ENCODE data around the gene SLC1A3. TPM values are rescaled to one million over a fixed set of nuclear protein-coding genes. Genes with fewer than 3 reads are reported as not detected.

The SLC1A3 gene
- polyA plus RNA-seq, 3 donors, result 1.3 to 3.2 (median 1.9) TPM

DNA sequence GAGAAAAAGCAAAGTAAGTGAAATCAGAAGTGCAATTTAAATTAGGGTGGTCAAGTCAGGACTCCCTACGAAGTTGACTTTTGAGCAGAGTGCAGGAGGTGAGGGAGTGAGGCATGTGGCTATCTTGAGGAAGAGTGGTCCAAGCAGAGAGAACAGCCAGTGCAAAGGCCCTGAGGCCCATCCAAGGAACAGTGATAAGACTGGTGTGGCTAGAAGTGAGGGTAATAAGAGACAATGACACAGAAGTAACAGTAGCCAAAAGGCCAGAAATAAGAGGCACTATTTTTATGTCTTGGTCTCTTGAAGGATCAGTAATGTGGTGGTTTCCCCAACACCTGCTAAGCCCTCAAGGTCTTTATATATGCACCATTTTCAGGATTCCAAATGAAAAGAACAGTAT, 120.4 kb downstream of the SLC1A3 start:
- no peak for DNase-seq (ENCODE audit: extremely low read depth in 1 of 11, low read depth in 9 of 11, low spot score in 4 of 11)

DNA sequence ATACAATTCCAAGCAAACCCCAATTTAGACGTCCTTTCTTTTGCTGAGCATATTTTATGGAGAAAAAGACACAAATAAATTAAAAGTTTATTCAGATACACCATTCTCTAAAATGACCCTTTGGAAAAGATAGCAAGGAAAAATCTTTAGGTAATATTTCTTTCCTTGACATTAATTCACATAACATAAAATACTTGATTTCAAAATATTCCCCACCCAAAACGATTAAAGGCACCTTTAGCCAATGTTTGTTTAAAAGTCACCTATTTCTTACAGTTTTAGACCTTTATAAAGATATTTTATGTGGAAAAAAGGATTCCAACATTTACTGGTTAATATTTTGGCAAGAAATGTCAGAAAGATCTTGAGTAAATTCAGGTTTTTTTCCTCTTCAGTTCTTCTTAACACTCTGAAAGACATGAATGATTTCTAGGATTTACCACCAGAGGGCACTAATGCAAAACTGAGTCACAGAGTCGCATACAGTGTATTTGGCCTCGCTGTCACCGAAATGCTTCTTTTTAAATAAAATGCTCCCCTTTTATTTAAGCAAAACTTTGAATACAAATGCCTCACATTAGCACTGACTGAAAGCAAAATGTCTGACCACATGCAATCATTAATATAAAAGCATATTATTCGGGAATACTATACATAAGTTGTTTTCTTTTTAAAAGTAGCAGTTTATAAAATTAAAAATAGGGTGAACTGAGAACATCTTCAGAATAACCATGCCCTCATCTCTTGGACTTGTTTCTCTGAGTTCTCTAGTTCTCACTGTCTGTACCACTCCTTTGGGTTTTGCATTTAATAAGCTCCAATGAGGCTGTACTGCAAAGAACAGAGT, 122.5 kb downstream of the SLC1A3 start:
- peak in 8 of 11 donors; percentile 48 to 72 (median 57) for DNase-seq (ENCODE audit: extremely low read depth in 1 of 11, low read depth in 9 of 11, low spot score in 4 of 11)

DNA sequence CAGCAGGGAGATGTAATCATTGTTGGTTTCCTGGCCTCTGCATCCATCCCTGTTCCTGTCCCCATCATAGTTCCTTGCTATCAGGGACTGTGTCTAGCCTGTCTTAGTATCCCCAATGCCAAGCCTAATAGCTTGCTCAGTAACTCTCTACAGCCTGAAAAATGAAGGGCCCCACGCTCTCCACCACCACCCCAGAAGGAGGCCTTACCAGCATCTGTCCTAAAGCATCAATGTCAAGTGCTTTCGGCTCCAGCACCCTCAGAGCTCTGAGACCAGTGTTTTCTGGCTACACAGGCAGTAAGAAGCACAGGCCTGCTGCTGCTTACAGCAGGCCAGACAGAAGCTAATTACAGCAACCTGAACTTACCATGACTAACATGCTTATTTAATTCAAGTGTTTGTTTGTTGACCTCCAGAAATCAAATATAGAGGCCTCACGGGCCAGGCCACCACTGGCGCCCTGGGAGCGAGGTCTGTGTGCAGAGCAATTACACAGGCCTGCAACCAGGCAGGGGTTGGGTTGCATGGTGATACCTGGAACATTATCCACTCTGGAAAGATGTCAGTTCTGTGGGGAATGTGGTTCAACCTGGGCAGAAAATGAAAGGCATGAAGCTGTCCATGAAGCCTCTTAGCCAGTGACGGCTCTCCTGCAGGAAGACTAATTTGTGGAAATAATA, 124.3 kb downstream of the SLC1A3 start:
- DNase-seq (ENCODE audit: extremely low read depth in 1 of 11, low read depth in 9 of 11, low spot score in 4 of 11), result no peak

DNA sequence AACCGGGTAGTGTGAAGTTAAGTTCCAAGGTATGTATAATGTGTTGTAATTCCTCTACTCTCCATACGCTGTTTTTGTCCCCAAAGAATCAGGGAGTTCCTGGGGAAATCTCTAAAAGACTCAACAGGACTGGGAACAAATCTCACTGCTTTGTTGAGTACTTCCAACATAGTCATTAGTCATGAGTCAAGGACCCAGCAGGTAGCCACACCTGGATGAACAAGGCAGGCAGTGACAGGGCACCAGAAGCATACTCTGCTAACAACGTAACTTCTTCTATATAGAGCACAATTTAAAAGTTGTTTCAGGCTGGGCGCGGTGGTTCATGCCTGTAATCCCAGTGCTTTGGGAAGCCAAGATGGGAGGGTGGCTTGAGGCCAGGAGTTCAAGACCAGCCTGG, 126.8 kb downstream of the SLC1A3 start:
- DNase-seq (ENCODE audit: extremely low read depth in 1 of 11, low read depth in 9 of 11, low spot score in 4 of 11), result no peak

DNA sequence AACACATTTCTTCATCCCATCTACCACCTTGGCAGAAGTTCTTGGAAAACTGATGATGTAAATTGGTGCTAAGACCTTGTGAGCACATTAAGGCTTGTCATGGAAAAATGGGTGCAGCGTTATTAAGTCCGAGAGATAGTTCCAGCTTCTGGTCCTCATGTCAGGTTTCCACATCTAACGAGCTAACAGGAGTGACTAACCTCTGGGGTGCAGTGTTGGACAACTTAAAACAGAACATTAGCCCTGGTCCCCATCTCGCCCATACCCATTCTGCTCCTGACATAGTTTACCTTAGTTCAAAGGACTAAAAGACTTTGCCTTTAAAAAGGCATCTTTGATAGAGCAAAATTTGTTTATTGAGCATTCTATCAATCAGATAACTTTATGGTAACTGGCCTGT, 128.0 kb downstream of the SLC1A3 start:
- peak in 1 of 11 donors; percentile 27 for DNase-seq (ENCODE audit: extremely low read depth in 1 of 11, low read depth in 9 of 11, low spot score in 4 of 11)

DNA sequence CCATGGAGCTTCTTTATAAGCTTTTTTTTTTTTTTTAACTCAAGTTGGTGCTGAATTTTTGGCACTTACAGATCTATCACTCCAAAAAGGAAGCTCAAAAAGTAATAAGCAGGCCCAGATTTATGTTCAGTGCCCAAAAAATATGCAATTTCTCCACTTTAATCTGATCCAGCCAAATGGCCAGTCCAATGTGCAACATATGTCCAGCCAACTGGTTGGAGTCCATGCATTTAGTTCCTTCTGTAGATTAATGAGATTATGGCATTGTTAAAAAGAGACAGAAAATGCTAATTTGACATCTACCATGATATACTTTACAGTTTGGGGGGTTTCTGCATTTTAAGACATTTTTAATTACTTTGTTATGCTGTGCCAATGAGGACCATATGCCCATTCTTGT, 129.5 kb downstream of the SLC1A3 start:
- DNase-seq (ENCODE audit: extremely low read depth in 1 of 11, low read depth in 9 of 11, low spot score in 4 of 11), result no peak

Data from renal cortex interstitium (tissue), 11 donors.